Lower lobe of right lung (tissue), 2 donors: ENCODE data around the gene RPLP1. TPM values are rescaled to one million over a fixed set of nuclear protein-coding genes. Genes with fewer than 3 reads are reported as not detected.
"Not testable (repeated sequence)": the region's sequence is repeated elsewhere in the genome, so short reads cannot be mapped to it uniquely, and the experiment has no call there.

Experiments used
- ATAC-seq, 2 donors: fragments of 200-7000 bp; cut with Tn5 transposase; one replicate each; pipeline ENCODE4 v1.9.1; 2020 to 2022; ENCODE audit warnings: mild to moderate bottlenecking in 2 of 2, moderate library complexity in 2 of 2
- DNase-seq: peaks from one replicate; pipeline ENCODE4 v3.0.0-alpha.2; 2020
- H3K27ac ChIP-seq: fragments of 200-600 bp; one replicate; pipeline ENCODE4 v1.8.0; 2022
- H3K27me3 ChIP-seq: fragments of 200-600 bp; one replicate; pipeline ENCODE4 v1.8.0; 2022; ENCODE audit warnings: low read depth
- H3K36me3 ChIP-seq: fragments of 200-600 bp; one replicate; pipeline ENCODE4 v1.8.0; 2022; ENCODE audit warnings: mild to moderate bottlenecking
- H3K4me1 ChIP-seq: fragments of 200-600 bp; one replicate; pipeline ENCODE4 v1.8.0; 2022
- H3K4me3 ChIP-seq: fragments of 200-600 bp; one replicate; pipeline ENCODE4 v1.8.0; 2022; ENCODE audit warnings: mild to moderate bottlenecking
- H3K9me3 ChIP-seq: fragments of 200-600 bp; one replicate; pipeline ENCODE4 v1.8.0; 2022
- intact Hi-C: fragments of 100-400 bp; cut with DNase I; formaldehyde crosslinking; loops from one replicate; pipeline ENCODE4 v1.11.0; 2022
- total RNA-seq: library from RNA; stranded (reverse); fragmentation: NEBNext Ultra II Directional; extraction: Animal tissue kit (Norgen Biotek cat#: 25700); gene quantifications from one replicate; pipeline ENCODE4 v1.2.1, GENCODE V29; 2021
- TF ChIP-seq, protein P1 (sequence below): fragments of 200-600 bp; IDR thresholded peaks from one replicate; pipeline ENCODE4 v1.8.0; 2022; ENCODE audit warnings: antibody characterized with exemption, mild to moderate bottlenecking
- donor health status: DM: no; HTN: yes; CAD: no; lungs with severe emphysema.

The RPLP1 gene
- total RNA-seq, 1 donor from 2014 or later = 1,283 TPM

DNA sequence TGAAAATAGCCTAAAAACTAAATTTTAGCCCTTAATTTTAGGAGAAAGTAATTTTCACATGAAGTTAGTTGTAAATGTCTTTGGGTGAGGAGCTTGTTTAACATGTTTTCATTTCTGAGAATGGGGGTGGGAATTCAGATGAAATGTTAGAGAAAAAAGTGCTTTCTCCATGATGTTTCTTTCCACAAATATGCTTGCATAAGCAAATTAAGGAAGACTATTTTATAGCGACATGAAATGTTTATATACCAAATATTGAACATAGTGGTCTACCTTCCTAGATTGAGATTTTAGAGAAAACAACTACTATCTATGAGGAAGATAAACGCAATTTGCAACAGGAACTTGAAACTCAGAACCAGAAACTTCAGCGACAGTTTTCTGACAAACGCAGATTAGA, 13.0 kb upstream of the RPLP1 start:
- Histone ChIP-seq H3K9me3 (no peaks in the 10 kb centered on the region), H3K27me3 (no peaks in the 10 kb centered on the region), H3K4me1 (no peaks in the 10 kb centered on the region), H3K4me3 (no peak overlapping the region), H3K27ac (no peak overlapping the region), H3K36me3 (no peaks in the 10 kb centered on the region)
- ATAC-seq (no peak), DNase-seq (no peak)
- intact Hi-C loops = no loop called here
- TF ChIP-seq, protein P1, sequence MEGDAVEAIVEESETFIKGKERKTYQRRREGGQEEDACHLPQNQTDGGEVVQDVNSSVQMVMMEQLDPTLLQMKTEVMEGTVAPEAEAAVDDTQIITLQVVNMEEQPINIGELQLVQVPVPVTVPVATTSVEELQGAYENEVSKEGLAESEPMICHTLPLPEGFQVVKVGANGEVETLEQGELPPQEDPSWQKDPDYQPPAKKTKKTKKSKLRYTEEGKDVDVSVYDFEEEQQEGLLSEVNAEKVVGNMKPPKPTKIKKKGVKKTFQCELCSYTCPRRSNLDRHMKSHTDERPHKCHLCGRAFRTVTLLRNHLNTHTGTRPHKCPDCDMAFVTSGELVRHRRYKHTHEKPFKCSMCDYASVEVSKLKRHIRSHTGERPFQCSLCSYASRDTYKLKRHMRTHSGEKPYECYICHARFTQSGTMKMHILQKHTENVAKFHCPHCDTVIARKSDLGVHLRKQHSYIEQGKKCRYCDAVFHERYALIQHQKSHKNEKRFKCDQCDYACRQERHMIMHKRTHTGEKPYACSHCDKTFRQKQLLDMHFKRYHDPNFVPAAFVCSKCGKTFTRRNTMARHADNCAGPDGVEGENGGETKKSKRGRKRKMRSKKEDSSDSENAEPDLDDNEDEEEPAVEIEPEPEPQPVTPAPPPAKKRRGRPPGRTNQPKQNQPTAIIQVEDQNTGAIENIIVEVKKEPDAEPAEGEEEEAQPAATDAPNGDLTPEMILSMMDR = no peak

DNA sequence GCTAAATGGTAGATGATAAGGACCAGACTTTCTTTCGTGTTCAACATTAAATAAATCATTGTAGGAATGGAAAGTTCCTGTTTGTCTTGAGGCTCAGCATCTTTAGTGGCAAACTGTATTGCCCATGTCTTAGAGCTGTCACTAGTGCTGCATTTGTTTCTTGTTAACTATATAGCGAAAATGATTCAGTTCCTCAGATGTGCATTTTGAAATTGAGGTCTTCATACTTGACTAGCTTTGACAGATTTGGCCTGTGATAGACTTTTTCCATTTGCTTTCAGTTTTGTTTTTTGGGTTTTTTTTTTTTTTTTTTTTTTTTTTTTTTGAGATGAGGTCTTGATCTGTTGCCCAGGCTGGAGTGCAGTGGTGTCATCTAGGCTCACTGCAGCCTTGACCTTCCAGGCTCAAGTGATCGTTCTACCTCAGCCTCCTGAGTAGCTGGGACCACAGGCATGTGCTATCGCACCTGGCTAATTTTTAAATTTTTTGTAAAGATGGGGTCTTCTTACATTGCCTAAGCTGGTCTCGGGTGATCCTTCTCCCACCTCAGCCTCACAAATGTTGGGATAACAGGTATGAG, 9.5 kb upstream of the RPLP1 start:
- Histone ChIP-seq H3K9me3 (no peaks in the 10 kb centered on the region), H3K4me3 (no peak overlapping the region), H3K4me1 (no peaks in the 10 kb centered on the region), H3K36me3 (no peaks in the 10 kb centered on the region), H3K27ac (no peak overlapping the region), H3K27me3 (no peaks in the 10 kb centered on the region)
- ATAC-seq (no peak), DNase-seq (no peak)
- TF ChIP-seq, protein P1 = no peak
- intact Hi-C loops = no loop called here

DNA sequence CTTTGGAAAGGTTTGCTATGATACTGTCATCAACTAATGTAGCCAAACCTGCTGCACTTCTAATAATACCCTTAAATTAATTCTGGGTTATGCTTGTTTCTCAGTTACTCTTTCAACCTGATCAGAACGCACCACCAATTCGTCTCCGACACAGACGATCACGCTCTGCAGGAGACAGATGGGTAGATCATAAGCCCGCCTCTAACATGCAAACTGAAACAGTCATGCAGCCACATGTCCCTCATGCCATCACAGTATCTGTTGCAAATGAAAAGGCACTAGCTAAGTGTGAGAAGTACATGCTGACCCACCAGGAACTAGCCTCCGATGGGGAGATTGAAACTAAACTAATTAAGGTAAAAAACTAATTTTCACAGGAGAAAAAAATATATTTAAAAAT, 7.9 kb upstream of the RPLP1 start:
- Histone ChIP-seq H3K9me3 (no peaks in the 10 kb centered on the region), H3K27me3 (no peaks in the 10 kb centered on the region), H3K36me3 (no peaks in the 10 kb centered on the region), H3K27ac (no peak overlapping the region), H3K4me1 (no peaks in the 10 kb centered on the region), H3K4me3 (no peak overlapping the region)
- TF ChIP-seq, protein P1 = no peak
- intact Hi-C loops = no loop called here
- ATAC-seq (no peak), DNase-seq (no peak)

DNA sequence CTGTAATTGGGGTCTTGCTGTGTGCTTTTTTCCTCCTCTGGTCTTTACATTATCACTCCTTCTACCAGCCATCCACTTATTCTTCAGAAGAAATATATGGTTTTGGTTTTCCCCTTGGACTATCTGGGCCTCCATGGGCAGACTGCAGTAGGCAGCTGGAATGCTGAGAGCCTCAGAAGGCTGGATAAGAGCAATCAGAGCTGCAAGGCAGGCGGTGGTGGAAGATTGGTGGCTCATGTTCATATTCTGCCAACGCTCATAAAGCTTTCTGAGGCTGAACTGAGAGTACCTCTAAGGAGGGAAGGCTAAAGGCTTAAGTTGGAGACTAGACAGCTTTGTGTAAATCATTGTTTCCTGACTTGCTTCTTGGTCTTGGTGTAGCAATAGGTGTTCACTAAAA, 5.7 kb upstream of the RPLP1 start:
- TF ChIP-seq, protein P1 = no peak
- no peaks in the 10 kb centered on the region for H3K9me3 ChIP-seq
- DNase-seq = no peak
- no peaks in the 10 kb centered on the region for H3K4me1 ChIP-seq
- intact Hi-C loops = no loop called here
- H3K27me3 ChIP-seq = no peaks in the 10 kb centered on the region
- no peak overlapping the region for H3K4me3 ChIP-seq
- H3K36me3 ChIP-seq = no peaks in the 10 kb centered on the region
- no peak for ATAC-seq
- no peak overlapping the region for H3K27ac ChIP-seq

DNA sequence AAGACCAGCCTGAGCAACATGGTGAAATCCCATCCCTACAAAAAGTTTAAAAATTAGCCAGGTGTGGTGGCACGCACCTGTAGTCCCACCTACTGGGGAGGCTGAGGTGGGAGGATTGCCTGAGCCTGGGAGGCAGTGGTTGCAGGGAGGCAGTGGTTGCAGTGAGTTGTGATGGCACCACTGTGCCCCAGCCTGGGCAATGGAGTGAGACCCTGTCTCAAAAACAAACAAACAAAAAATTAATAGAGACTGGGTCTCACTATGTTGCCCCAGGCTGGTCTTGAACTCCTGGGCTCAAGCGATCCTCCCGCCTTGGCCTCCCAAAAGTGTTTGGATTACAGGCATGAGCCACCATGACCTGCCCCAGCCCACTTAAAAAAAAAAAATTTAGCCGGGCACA, 2.4 kb upstream of the RPLP1 start:
- H3K4me1 ChIP-seq = peaks cover 19% of the 10 kb centered on the region
- DNase-seq, ATAC-seq, H3K27ac ChIP-seq, intact Hi-C loops, H3K36me3 ChIP-seq, H3K9me3 ChIP-seq, H3K27me3 ChIP-seq, H3K4me3 ChIP-seq: not testable (repeated sequence)

DNA sequence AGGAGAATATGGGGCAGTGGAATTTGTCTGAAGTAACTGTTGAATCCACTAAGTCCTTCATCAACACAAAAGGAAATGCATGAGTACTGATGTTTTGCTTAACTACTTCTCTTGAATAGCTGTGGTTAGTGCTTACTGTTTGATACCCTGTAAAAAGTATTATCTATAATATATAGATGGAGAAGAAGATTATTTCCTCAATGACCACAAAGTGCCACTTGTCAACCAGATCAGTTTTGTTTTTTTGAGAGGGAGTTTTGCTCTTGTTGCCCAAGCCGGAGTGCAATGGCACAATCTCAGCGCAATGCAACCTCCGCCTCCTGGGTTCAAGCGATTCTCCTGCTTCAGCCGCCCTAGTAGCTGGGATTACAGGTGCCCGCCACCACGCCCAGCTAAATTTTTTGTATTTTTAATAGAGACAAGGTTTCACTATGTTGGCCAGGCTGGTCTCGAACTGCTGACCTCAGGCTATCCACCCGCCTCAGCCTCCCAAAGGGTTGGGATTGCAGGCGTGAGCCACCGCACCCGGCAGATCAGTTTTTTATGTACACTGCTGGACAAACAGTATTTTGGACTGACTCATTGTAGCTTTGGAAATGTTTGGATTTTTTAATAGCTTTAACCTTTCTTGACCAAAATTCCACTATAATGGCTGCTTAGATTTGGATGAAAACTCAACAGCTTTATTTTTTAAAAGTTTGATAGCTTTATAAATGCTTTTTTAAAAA, 1.5 kb upstream of the RPLP1 start:
- intact Hi-C loops = no loop called here
- DNase-seq = no peak
- ATAC-seq = no peak
- H3K4me1 ChIP-seq = peaks cover 27% of the 10 kb centered on the region
- H3K4me3 ChIP-seq = no peak overlapping the region
- H3K9me3 ChIP-seq = no peaks in the 10 kb centered on the region
- H3K27me3 ChIP-seq = no peaks in the 10 kb centered on the region
- peaks cover 16% of the 10 kb centered on the region for H3K36me3 ChIP-seq
- H3K27ac ChIP-seq = no peak overlapping the region
- TF ChIP-seq, protein P1 = no peak
